ENCODE measurements around the gene MRTFB. TPM values are rescaled to one million over a fixed set of nuclear protein-coding genes. Genes with fewer than 3 reads are reported as not detected.

Gene MRTFB
- total RNA-seq, 1 donor from 2014 or later = 37.5 TPM

GRCh38 chr16:14275934-14276333, 204.8 kb downstream of the MRTFB start:
- DNase-seq (ENCODE audit: low spot score in 2 of 2) (no peak), FAIRE-seq (no peak)

GRCh38 chr16:14278749-14279148, 207.6 kb downstream of the MRTFB start:
- no peak for FAIRE-seq
- no peak for DNase-seq (ENCODE audit: low spot score in 2 of 2)

GRCh38 chr16:14280541-14280940, 209.4 kb downstream of the MRTFB start:
- DNase-seq (ENCODE audit: low spot score in 2 of 2) = no peak
- no peak for FAIRE-seq

- DNase-seq (ENCODE audit: low spot score in 2 of 2) (no peak), FAIRE-seq (no peak)
These were observed 212.7 kb downstream of the MRTFB start for GRCh38 chr16:14283786-14284185.

- DNase-seq (ENCODE audit: low spot score in 2 of 2) = no peak
- FAIRE-seq = no peak
These were observed 213.3 kb downstream of the MRTFB start for GRCh38 chr16:14284371-14284770.

GRCh38 chr16:14284930-14285512, 213.9 kb downstream of the MRTFB start:
- FAIRE-seq = no peak
- no peak for DNase-seq (ENCODE audit: low spot score in 2 of 2)

- DNase-seq (ENCODE audit: low spot score in 2 of 2) (peak; percentile 86 to 90), FAIRE-seq (no peak)
These were observed 214.6 kb downstream of the MRTFB start for GRCh38 chr16:14285513-14286367.

GRCh38 chr16:14286368-14287230, 215.5 kb downstream of the MRTFB start:
- DNase-seq (ENCODE audit: low spot score in 2 of 2) = no peak
- no peak for FAIRE-seq

- no peak for FAIRE-seq
- DNase-seq (ENCODE audit: low spot score in 2 of 2) = no peak
These were observed 218.7 kb downstream of the MRTFB start for GRCh38 chr16:14289692-14290340.

GRCh38 chr16:14291286-14291685, 220.2 kb downstream of the MRTFB start:
- no peak for FAIRE-seq
- no peak for DNase-seq (ENCODE audit: low spot score in 2 of 2)

GRCh38 chr16:14292051-14292825, 221.1 kb downstream of the MRTFB start:
- no peak for FAIRE-seq

GRCh38 chr16:14296663-14297062, 225.5 kb downstream of the MRTFB start:
- DNase-seq (ENCODE audit: low spot score in 2 of 2) = no peak
- FAIRE-seq = no peak

More at GRCh38 chr16:14292051-14292825, 221.1 kb downstream of the MRTFB start:
- DNase-seq (ENCODE audit: low spot score in 2 of 2) = no peak

GRCh38 chr16:14298374-14299122, 227.4 kb downstream of the MRTFB start:
- DNase-seq (ENCODE audit: low spot score in 2 of 2) (no peak), FAIRE-seq (no peak)

GRCh38 chr16:14300705-14301168, 229.6 kb downstream of the MRTFB start:
- DNase-seq (ENCODE audit: low spot score in 2 of 2) = peak; percentile 64 to 70
- no peak for FAIRE-seq

- no peak for FAIRE-seq
- DNase-seq (ENCODE audit: low spot score in 2 of 2) = no peak
These were observed 230.3 kb downstream of the MRTFB start for GRCh38 chr16:14301169-14302030.

GRCh38 chr16:14302031-14302398, 230.9 kb downstream of the MRTFB start:
- peak; percentile 75 to 85 for DNase-seq (ENCODE audit: low spot score in 2 of 2)
- FAIRE-seq = no peak

- FAIRE-seq (no peak), DNase-seq (ENCODE audit: low spot score in 2 of 2) (peak; percentile 50 to 64)
These were observed 231.5 kb downstream of the MRTFB start for GRCh38 chr16:14302399-14303181.
